Daoy (cell line): ENCODE measurements around the gene NXPE4. TPM values are rescaled to one million over a fixed set of nuclear protein-coding genes. Genes with fewer than 3 reads are reported as not detected.

Experiments used
- DNase-seq: peaks from one replicate; pipeline ENCODE4 v3.0.0-alpha.2; 2015; ENCODE audit warnings: low read depth
- total RNA-seq: library from RNA; depleted of rRNA; stranded (reverse); fragments of >200 nt; shearing (Covaris generic); gene quantifications from 2 replicates; pipeline ENCODE4 v1.2.3, GENCODE V29; 2014; rRNA removed

Gene NXPE4
- total RNA-seq, 1 experiment from 2014 or later, result not detected

GRCh38 chr11:114562166-114562916 lies 33.2 kb downstream of the NXPE4 start:
- peak; percentile 24 for DNase-seq

GRCh38 chr11:114559425-114560310 lies 35.9 kb downstream of the NXPE4 start, which contains the start of gene NXPE1:
Gene NXPE1, minus strand, starts transcription at chr11:114559881. Its CDS starts 8,680 bp downstream, at chr11:114551201.
- DNase-seq, result no peak

GRCh38 chr11:114556135-114556534 lies 39.5 kb downstream of the NXPE4 start:
- no peak for DNase-seq

- DNase-seq, result no peak
These were observed 41.9 kb downstream of the NXPE4 start for GRCh38 chr11:114553642-114554041.

- DNase-seq, result no peak
These were observed 44.5 kb downstream of the NXPE4 start for GRCh38 chr11:114551060-114551459.

- DNase-seq, result no peak
These were observed 69.9 kb downstream of the NXPE4 start for GRCh38 chr11:114525682-114526081.

GRCh38 chr11:114524122-114524521 lies 71.5 kb downstream of the NXPE4 start:
- no peak for DNase-seq

GRCh38 chr11:114522818-114523217 lies 72.8 kb downstream of the NXPE4 start:
- DNase-seq, result no peak

Other genes with a start within 250 kb of the NXPE4 start
- 6.9 TPM in 2 replicates for gene C11orf71, start 195.3 kb downstream of the NXPE4 start, total RNA-seq
- gene RBM7, start 195.1 kb downstream of the NXPE4 start, total RNA-seq, result 39.1 and 39.7 TPM in 2 replicates
- gene REXO2, start 156.3 kb downstream of the NXPE4 start, total RNA-seq, result 159 and 340 TPM in 2 replicates
- not detected in 2 replicates for gene NXPE1, start 35.9 kb downstream of the NXPE4 start, total RNA-seq
- not detected in 2 replicates for gene NXPE2, start 82.7 kb upstream of the NXPE4 start, total RNA-seq